Superior temporal gyrus (tissue), 1 donor: ENCODE results near the gene LDB2.

Experiments used
- DNase-seq: peaks from one replicate; pipeline ENCODE4 v3.0.0-alpha.2; 2016; ENCODE audit errors: extremely low spot score

LDB2 gene

DNA sequence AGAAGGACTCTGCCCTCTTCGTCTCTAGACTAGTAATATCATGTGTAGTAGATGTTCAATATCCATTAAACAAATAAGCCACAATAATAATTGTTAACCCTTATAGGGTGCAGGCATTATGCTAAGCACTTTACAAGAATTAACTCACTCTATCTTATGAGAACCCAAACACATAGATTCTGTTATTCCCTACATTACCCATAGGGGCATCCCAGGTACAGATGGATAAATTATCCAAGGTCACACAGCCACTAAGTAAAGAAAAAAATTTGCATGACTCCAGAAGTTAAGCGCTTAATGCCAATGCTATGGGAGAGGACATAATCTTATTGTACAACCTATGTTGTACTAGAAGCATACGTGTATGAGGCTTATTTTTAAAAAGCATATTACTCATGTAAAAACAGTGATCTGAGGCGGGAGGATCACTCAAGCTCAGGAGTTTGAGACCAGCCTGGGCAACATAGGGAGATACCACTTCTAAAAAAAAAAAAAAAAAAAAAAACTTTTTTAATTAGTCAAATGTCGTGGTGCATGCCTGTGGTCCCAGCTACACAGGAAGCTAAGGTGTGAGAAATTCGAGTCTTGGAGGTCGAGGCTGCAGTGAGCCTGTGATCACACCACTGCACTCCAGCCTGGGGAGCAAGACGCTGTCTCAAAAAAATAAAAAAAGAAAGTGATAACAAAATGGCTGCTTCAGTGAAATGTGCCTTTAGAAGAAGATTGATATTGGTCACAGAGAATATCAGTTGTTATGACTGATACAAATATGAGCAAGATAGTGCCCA lies 13.6 kb downstream of the LDB2 start:
- no peak for DNase-seq

GRCh38 chr4:16883806-16884205 lies 14.6 kb downstream of the LDB2 start:
- DNase-seq = no peak

- DNase-seq = no peak
Measured at GRCh38 chr4:16881151-16881884, 17.1 kb downstream of the LDB2 start.

DNA sequence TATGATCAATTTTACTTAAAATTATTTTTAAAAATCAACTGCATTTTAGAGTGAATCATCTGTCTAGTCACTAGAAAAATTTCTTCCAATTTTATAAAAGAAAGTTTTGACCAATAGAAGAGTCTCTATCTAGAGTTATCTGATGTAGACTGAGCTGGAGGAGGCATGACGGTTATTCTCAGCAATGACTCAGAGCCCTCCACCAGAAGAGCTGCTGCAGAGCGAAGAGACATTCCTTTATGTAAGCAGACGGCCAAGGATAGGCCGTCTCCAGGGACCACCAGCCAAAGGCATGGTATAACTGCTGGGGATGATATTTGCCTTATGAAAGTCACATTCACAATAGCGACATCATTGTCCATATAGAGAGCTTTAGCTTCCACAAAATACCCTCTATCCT lies 23.0 kb downstream of the LDB2 start:
- peak; percentile 48 for DNase-seq

DNA sequence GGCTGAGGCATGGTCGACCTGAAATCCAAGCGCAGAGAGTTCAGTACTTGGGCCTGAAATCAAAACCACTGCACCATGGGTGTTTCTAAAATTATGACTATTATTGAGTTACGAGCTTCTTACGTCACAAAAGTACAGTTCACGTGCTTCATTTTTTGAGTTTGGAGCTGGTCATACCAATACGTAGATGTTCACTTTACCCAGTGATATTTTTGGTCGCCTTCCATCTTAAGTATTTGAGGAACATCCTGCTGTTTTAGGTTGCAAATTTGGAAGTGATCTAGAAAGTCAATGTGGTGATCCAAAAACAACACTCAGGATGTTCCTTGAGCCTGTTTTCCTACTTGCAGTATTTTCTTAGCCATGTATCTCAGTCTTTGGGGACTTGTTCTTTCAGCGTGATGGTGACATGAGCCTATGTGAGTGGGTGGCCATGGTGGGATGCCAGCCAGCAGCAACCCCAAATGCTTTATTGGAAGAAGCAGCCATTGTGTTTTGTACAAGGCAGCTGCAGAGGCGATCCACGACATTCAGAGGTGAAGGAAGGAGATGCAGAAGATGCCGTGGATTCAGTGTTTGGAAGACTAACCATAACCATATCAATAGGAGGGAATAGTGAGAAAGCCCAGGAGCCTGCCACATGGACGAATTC lies 28.7 kb downstream of the LDB2 start:
- no peak for DNase-seq

GRCh38 chr4:16868674-16869073 lies 29.8 kb downstream of the LDB2 start:
- DNase-seq = no peak

- DNase-seq = no peak
Measured at GRCh38 chr4:16867827-16868226, 30.6 kb downstream of the LDB2 start.

DNA sequence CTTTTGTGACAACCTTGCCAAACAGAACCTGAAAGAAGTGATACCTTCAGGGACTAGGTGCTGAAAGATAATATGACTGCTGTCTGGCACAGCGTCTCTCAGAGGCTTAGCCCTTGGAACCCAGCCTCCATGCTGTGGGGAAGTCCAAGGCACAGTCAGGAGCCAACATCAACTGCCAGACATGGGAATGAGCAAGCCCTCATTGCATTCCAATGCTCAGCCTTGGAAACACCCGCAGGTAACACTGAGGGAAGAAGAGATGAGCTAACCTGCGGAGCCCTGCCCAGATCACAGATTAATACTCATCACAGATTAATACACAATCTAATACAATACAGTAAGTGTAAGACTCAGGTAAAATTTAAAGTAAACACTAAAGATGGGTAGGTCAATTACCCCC lies 31.5 kb downstream of the LDB2 start:
- no peak for DNase-seq

- no peak for DNase-seq
Measured at GRCh38 chr4:16865897-16866283, 32.6 kb downstream of the LDB2 start.

DNA sequence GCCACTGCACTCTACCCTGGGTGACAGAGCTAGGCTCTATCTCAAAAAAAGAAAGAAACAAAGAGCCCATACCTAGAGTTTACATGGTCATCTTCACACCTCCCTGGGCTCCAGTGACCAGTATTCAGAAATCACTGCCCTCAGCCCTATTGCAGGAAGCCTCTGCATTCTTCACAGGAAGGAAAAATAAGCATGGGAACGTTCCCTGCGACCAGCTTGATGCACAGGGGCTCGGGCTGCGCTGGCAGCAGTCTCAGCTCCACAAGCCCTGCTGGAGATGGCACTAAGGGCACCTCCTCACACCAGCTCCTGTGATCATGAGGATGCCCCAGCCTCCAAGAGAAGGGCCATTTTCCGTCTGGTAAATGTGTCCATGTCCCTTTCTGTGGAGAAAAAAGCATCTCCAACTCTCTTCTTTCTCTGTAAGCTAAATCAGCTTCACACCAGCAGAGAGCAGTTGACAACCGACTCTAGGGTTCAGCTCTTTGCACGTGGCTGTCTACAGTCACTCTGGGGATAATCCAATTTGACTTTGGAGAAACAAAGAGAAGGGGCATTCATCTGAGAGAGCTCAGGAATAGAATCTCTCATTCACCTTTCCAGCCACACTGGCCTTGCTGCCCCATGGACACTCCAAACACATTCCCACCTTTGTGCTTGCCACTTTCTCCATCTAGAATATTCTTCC lies 33.1 kb downstream of the LDB2 start:
- no peak for DNase-seq

DNA sequence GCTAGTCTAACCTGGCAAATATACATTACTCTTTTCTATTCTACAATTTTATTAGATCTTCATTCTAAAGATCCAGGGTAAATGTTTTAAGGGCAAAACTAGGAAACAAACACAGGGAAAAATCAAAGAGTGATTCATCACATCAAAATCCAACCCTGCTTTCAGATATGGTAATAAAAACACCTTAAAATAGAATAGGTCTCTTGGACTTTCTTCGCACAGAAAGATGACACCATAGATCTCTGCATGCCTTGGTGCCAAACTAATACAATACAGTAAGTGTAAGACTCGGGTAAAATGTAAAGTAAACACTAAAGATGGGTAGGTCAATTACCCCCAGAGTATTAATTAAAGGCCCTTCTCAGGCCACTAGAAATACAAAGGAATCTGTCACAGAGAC lies 34.2 kb downstream of the LDB2 start:
- DNase-seq = no peak

- DNase-seq = no peak
Measured at GRCh38 chr4:16862697-16863096, 35.7 kb downstream of the LDB2 start.

DNA sequence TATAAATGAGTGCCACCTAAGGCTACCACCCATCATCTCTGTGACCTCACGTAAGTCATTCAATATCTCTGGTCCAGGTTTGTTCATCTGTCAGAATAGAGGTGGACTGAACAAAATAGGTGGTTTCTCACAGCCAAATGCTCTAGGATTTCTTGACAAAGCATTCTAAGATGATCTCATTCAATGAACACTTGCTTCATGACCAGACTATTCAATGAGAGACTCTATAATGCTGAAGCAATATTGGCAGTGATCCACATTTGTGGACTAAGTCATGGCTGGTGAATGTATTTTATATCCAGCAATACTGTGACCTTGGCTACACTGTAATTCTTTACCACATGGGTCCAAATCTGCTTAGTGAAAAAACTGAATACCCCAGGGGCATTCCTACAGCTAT lies 37.9 kb downstream of the LDB2 start:
- DNase-seq = no peak

DNA sequence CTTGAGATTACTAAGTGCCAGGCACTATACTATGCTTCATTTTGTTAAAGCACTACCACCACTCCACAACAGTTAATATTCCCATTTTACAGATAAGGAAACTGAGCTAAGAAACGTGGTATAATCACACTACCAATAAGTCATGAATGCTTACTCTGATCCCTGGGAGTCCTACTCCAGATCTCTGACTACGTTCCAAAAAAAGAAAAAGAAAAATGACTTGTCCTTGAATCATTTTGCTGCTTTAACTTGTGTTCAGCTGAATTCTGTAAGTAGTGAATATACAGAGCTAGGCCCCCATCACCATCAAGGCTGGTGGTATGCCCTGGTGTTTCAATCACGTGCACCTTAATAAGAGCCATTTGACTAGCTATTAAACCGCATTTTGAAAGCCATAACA lies 39.4 kb downstream of the LDB2 start:
- no peak for DNase-seq

DNA sequence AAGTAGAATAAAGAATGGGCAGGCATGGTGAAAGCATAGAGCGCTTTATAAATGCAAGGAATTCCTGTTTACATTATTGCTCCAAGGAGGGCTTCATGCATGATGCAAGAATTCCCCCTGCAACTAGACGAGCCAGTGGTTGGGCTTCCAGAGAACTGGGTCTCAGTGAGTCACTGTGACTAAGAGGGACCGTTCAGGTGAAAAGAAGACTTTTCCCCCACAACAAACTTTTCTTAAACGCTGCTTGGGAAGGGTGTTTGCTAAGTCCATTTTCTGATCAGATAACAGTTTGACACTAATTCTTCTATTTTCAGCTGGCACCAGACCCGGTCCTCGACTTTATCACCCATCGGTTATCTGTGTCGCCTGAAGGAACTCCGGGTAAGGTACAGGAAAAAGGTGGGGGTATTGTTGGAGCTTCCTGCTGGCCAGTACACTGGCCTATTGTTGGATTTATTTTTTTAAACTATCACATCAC lies 40.1 kb downstream of the LDB2 start:
- no peak for DNase-seq

DNA sequence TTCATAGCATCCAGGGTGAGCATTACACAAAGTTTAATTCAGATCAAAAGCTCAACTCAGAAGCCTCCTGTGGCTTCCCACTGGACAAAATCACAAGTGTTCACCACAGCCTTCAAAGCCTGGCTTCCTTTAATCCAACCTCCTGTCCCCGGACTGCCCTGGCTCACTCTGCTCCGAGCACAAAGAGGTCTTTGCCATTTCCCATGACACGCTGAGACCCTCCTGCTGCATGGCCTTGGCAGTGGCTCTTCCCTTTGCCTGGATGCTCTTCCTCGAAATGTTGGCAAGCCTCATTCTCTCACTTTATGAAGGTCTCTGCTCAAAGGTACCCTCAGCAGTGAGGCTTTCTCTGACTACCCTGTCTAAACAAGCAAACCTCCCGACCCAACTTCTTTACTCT lies 41.0 kb downstream of the LDB2 start:
- DNase-seq = no peak

DNA sequence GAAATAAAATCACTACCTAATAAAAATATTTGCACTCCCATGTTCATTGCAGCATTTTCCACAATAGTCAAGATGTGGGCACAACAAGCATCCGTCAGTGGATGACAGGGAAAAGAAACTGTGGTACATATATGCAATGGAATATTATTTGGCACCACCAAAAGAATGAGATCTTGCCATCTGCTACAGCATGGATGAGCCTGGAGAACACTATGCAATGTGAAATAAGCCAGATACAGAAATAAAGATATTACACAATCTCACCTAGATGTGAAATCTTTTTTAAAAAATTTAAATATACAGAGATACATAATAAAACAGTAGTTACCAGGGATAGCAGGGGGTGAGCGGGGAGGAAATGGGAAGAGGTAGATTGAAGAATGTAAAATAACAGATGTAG lies 44.8 kb downstream of the LDB2 start:
- peak; percentile 53 for DNase-seq

DNA sequence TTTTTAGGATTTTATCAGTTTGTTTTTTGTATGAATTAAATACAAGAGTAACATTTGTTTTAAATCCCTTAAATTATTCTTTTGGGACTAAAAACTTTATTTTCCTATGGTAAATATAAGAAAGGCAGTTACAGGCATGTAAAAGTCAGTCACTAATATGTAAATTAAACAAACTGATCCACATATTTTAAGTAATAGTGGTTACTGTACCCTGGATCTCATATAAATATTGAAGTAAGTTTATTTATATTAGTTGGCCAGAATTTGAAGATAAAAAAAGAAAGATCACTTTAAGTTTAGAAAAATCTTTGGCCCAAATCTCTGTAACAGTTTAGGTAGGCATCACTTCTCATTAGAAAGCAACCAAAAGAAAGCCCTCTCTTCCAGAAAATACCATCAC lies 45.8 kb downstream of the LDB2 start:
- DNase-seq = no peak

- no peak for DNase-seq
Measured at GRCh38 chr4:16852228-16852627, 46.2 kb downstream of the LDB2 start.

GRCh38 chr4:16846540-16847117 lies 51.8 kb downstream of the LDB2 start:
- DNase-seq = no peak

DNA sequence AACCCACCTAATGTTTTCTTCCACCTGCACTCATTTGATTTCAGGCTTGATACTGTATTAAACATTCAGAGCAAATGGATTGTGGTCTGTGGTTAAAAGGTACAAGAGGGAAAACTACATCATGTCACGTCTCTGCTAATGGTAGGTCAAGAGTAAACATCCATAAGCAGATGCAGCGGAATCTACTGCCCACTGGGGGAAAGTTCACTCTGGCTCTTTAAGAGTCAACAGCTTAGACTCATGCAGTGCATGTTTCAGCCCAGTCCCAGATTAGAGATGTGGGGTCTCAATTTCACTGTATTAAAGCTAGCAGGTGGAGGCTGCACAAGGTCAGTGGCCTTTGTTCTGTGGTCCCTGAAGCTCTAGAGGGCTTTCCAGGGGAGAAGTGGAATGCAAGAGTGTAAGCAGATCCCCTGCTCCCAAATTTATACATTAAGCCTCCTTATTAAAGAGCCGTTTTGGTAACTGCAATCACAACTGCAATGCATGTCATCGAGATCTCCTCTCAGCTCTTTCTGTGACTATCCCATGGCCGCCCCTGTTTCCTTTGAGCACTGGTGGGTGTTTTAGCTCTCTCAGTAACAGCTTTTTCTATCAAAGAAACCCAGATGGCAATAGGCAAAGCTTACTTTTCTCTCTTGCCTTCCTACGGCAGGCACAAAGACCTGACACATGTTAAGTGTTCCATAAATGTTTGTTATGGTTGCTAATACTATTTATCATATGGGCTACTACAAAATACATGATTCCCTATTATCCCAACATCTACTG lies 53.4 kb downstream of the LDB2 start:
- peak; percentile 53 for DNase-seq
